GM18519 (cell line): Measurements from ENCODE around the gene AEN.
A peak's percentile ranks its signal among the peaks of the same experiment; 100 is the strongest.

Source experiments
- ATAC-seq: cut with Tn5 transposase; IDR thresholded peaks from one replicate; pipeline ENCODE4 v1.9.1; 2021; ENCODE audit warnings: mild to moderate bottlenecking, moderate library complexity; ENCODE audit not compliant: unreplicated experiment, low FRiP score

Gene AEN

DNA sequence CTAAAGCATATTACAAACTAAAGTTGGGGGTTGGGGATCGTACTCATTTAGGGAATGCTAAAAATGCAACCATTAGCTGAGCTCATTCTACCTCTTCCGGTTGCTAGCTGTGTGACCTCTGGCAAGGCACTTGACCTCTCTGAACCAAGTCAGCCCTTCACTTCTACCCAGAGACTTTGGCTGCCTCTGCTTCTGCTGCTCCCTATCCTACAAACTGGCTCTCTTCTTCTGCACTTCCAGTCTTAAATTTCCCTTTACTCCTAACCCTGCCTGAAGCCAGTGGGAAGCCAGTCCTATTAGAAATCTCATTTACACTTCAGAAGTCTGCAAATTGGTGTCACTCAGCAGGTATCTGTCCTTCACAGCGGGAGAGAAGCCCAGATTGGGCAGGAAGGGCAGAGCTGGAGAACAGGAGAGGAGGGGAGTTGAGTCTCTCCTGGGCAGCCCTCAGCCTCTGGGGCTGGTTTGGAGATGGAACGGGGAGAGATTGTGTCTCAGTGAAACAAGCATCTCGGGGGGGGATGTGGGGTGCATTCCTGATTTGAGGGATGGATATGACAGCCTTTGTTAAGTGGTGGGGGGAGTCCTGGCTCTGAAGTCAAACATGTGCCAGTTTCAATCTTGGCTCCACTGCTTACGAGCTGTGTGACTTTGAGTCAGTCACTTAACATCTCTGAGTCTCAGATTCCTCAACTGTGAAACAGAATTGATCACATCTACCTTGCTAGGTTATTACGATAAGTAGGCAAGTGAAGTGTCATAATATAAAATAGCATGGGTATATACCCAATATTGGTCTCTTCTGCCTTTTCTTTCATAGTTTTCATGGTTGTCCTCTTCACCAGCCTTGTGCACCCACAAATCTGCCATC, 7.8 kb upstream of the AEN start:
- ATAC-seq: no peak

DNA sequence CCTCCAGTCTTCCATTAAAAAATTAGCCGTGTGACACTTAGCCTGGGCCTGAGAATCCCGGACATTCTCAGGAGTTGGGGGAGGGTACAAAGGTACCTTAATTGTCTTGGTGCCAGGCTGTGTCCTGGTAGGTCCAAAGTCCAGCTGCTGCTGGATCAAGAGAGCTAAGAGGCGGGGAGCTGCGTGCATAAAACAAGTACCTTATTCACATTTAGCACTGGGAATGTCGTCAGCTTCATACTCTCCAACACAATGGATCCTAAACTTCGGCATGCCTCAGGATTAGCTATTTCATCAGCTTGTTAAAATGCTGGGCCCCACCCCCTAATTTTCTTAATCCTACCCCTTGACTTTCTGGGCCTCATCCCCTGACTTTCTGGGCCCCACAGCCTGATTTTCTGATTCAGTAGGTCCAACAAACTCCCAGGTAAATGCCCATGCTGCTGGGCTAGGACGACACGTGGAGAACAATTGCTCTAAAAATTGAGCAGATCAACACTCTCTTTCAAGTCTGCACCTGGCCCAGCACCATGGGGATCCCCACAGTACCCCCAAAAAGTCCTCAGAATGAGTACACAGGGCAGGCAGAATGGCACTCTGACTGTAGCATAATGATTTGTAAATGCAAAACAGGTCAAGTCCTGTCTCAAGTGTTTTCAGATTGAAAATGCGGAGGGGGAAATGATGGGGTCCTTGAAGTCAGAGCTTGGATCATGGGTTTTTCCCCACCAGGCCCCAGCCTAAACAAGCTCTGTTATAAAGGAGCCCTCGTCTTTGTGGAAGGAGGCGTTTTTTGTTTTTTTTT, 5.6 kb upstream of the AEN start:
- peak; percentile 37 for ATAC-seq

DNA sequence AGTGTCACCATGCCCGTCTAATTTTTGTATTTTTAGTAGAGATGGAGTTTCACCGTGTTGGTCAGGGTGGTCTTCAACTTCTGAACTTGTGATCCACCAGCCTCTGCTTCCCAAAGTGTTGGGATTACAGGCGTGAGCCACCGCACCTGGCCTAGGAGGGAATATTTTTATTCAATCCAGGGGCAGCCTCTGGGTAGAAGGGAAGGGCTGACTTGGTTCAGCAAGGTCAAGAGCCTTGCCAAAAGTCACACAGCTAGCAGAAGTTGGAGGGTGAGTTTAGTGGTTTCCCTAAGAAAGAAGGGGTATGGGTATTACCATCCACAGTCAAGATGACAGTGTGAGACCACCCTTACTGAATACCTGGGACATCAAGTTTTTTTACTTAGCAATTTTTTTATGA, 4.9 kb upstream of the AEN start:
- ATAC-seq: no peak

DNA sequence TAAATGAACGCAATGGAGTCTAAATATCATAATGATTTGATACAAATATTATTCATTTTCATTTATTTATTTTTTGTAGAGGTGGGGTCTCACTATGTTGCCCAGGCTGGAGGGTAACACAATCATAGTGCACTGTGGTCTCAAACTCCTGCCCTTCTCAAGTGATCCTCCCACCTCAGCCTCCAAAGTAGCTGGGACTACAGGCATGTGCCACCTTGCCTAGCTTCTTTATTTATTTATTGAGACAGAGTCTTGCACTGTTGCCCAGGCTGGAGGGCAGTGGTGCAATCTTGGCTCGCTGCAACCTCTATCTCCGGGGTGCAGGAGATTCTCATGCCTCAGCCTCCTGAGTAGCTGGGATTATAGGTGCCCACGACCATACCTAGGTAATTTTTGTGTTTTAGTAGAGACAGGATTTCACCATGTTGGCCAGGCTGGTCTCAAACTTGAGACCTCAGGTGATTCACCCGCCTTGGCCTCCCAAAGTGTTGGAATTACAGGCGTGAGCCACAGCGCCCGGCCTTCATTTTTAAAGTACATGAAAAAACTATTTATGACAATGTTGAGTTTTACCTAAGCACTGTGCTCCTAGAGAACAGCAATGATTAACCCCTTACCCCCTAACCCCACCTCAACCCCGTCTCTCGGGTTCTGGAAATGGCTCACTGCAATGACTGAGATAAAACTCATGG, 4.0 kb upstream of the AEN start:
- no peak for ATAC-seq

DNA sequence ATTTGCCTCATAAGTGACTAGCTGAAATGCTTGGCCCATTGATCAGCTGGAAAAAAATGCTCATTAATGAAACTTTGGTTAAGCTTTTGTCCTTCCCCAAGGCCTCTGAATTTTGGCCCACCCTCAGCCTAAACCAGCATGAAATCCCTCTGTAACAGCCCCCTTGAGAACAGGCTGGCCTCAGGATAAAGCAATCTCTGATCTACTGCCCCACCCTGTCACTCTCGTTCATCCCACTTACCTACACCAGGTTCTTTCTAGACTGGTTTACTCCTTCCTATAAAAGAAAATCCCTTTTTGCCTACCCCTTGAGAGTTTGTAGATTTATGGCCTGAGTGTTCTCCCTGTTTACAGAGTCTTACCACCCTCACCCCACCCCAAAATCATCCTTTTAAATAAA, 3.4 kb upstream of the AEN start:
- no peak for ATAC-seq

DNA sequence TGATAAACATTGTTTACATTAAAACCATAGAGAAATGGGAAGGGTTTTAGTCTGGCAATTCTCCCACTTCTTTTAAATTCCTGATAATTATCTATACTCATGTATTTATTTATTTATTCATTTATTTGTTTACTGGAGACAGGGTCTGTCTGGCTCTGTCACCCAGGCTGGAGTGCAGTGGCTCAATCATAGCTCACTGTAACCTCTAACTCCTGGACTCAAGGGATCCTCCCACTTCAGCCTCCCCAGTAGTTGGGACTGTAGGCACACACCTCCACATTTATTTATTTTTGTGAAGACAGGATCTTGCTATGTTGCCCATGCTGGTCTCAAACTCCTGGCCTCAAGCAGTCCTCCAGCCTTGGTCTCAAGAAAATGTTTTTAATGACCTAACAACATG, 2.5 kb upstream of the AEN start:
- ATAC-seq: no peak

DNA sequence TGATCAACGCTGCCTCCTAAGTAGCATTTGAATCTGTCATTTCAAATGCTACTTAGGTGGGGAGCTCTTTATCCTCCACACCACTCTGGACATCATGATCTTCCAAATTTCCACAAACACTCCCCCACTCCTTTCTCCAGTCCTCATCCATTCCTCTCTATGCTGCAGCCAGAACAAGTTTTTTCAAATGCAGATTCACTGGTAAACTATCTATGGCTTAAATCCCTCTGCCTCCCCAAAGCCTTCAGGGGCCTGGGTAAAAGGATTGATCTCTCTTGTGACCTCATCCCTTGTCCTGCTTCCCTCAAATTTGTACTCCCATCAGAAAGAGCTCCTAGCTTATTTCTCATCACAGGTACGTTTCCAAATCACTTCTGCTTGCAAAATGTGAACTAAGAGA, 1.3 kb upstream of the AEN start:
- ATAC-seq: no peak

GRCh38 chr15:88621789-88622604, 857 bp downstream of the AEN start:
- ATAC-seq: peak; percentile 29

GRCh38 chr15:88622605-88622975, 1.4 kb downstream of the AEN start:
- ATAC-seq: no peak

GRCh38 chr15:88623061-88623460, 1.9 kb downstream of the AEN start:
- no peak for ATAC-seq

DNA sequence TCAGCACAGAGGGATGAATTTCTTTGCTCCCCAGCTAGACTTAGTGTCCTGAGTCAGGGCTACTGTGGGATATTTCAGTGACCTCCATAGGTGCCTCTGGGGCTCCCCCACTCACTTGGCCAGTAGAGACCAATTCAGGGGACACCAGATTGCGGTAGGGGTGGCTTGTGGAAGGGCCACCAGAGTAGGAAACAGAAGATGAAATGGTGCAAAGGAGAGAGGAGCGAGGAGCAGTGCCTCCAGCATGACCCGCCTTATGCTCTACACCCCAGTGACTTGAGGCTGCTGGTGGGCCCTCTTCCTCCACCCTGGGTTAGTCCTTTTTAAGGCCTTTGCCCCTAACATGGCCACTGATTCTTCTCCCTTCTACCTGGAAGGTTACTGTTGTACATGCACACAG, 2.5 kb downstream of the AEN start:
- ATAC-seq: no peak

DNA sequence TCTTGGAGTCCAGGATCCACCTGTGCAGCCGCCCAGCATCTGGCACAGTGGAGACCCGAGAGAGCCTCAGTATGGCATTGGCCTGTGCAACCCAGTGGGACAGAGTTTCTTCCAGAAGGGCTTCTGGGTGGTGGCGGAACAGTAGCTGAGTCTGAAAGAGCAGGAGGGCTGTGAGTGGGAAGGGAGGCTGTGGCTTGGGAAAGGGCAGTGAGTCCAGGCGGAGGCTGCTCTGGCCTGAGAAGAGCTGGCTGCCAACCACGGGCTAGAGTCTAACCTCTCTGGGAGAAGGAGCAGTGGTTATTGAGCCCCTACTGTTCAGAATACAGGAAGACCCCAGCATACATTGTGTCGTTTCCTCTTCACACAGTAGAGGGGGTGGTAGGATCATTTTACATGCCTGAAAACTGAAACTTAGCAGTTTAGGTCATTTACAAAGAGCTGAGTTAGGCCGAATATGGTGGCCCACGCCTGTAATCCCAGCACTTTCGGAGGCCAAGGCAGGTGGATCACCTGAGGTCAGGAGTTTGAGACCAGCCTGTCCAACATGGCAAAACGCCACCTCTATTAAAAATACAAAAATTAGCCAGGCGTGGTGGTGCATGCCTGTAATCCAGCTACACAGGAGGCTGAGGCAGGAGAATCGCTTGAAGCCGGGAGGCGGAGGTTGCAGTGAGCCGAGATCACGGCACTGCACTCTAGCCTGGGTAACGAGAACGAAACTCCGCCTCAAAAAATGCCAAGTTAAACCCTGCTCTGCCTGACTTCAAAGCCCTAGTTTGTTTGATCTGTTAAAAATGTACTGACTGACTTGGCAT, 3.2 kb downstream of the AEN start:
- ATAC-seq: no peak

DNA sequence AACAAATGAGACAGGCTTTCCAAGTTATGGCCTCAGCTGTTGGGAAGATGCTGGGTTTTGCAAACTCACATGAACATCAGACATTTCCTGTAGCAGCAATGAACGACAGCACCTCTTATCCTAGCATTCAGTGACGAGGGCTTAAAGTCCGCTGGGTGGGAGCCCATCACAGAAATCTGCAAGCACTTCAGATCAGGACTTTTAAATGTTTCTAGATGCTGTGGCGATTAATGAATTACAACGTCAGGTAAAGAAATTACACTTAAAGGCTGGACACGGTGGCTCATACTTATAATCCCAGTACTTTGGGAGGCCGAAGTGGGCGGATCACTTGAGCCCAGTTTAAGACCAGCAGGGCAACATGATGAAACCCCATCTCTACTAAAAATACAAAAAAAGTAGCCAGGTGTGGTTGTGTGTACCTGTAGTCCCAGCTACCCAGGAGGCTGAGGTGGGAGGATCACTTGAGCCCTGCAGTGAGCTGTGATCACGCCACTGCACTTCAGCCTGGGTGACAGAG, 3.9 kb downstream of the AEN start:
- ATAC-seq: no peak

DNA sequence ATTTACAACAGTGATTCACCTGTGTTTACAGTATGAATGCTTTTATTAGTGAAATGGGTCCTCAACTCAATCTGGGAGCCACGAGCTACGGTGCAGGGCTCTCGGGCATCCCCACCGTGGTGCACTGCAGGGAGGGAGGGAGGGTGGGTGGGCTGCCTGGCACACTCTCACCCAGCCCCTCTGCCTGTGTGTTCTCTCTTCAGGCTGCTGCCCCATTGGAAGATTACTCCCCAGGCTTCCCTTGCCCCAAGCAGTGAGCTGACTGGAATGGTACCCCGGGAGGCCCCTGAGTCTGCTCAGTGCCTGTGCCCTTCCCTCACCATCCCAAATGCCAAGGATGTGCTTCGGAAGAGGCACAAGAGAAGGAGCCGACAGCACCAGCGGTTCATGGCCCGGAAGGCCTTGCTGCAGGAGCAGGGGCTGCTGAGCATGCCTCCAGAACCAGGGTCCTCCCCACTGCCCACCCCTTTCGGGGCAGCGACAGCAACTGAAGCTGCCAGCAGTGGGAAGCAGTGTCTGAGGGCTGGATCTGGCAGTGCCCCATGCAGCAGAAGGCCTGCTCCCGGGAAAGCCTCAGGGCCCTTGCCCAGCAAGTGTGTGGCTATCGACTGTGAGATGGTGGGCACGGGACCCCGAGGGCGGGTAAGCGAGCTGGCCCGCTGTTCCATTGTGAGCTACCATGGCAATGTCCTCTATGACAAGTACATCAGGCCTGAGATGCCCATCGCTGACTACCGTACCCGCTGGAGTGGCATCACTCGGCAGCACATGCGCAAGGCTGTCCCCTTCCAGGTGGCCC, 5.0 kb downstream of the AEN start:
- no peak for ATAC-seq

DNA sequence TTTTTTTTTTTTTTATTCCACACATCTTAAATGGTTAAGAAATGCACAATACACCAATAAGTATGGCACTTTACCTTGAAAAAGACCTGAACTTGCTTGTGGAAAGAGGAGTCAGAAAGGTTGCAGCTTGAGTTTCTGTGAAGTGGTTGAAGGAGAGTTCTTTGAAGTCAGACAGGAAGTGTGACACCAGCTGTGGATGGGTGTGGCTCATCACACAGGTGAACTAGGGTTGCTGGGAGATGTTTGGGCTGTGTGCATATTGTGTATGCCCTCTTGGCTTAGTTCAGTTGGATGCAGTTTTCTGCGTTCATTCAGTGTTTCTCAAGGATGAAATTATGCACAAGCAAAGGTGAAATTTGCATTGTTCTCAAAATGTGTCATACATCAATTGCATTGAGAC, 6.3 kb downstream of the AEN start:
- ATAC-seq: no peak

DNA sequence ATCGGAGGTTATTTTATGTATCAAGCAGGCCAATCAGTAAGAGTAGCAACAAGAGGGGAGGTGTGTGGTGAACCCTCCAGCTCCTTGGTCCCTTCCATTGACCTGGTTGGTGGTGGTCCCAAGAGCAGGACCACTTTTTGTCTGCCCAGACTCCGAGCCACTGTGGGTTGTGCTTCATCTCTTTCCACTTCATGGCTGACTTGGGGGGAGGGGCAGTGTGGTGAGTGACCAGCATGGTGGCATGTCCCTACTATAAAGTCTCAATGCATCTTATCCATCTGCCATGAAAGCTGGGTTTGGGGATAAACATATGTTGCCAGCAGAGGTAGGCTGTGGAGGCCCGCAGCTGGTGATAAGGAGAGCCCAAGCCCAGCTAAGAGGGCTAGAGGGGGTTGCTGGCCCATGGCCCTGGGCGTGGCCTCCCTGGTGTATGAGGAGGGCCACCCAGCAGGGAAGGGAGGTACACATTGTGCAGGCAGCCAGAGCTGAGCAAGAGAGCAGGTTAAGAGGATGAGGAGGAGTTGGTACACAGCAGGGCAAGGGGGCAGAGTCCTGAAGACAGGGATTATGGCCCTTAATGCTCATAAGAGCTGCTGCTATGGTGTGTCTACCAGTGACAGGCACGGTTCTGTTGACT, 7.0 kb downstream of the AEN start:
- ATAC-seq: no peak

GRCh38 chr15:88629071-88629470, 7.9 kb downstream of the AEN start:
- ATAC-seq: no peak

GRCh38 chr15:88630141-88630721, 9.1 kb downstream of the AEN start:
- no peak for ATAC-seq
